Fibroblast of peridontal ligament (primary cell): Measurements from ENCODE around the gene UGT1A10.
A peak's percentile ranks its signal among the peaks of the same experiment; 100 is the strongest.
"Not testable (repeated sequence)": the region's sequence is repeated elsewhere in the genome, so short reads cannot be mapped to it uniquely, and the experiment has no call there.

Source experiments
- DNase-seq: peaks from one replicate; pipeline ENCODE4 v3.0.0-alpha.2; 2010; ENCODE audit errors: extremely low read depth

UGT1A10 gene

GRCh38 chr2:233692648-233693047 is 56.4 kb downstream of the UGT1A10 start, which contains the start of gene UGT1A6:
TSS of gene UGT1A6 (plus strand) at chr2:233692890. CDS start at chr2:233693005, 115 bp downstream.
- no peak for DNase-seq

- DNase-seq: no peak
Measured at GRCh38 chr2:233693963-233694362, 57.7 kb downstream of the UGT1A10 start.

GRCh38 chr2:233698740-233699139 is 62.5 kb downstream of the UGT1A10 start:
- DNase-seq: no peak

- DNase-seq: no peak
Measured at GRCh38 chr2:233699424-233700027, 63.3 kb downstream of the UGT1A10 start.

GRCh38 chr2:233700028-233700635 is 63.9 kb downstream of the UGT1A10 start:
- peak; percentile 83 for DNase-seq

- DNase-seq: not testable (repeated sequence)
Measured at GRCh38 chr2:233700842-233701241, 64.6 kb downstream of the UGT1A10 start.

GRCh38 chr2:233702238-233702637 is 66.0 kb downstream of the UGT1A10 start:
- DNase-seq: no peak

- peak; percentile 9 for DNase-seq
Measured at GRCh38 chr2:233705911-233706506, 69.8 kb downstream of the UGT1A10 start.

- peak; percentile 53 for DNase-seq
Measured at GRCh38 chr2:233706720-233707119, 70.5 kb downstream of the UGT1A10 start.

- peak; percentile 22 for DNase-seq
Measured at GRCh38 chr2:233707940-233708644, 71.8 kb downstream of the UGT1A10 start.

GRCh38 chr2:233708942-233709341 is 72.7 kb downstream of the UGT1A10 start:
- no peak for DNase-seq

- DNase-seq: peak; percentile 74
Measured at GRCh38 chr2:233711312-233712008, 75.2 kb downstream of the UGT1A10 start.

GRCh38 chr2:233712611-233713261 is 76.5 kb downstream of the UGT1A10 start, which contains the start of gene UGT1A5:
TSS of gene UGT1A5 (plus strand) at chr2:233712907. CDS start at chr2:233712992, 85 bp downstream.
- DNase-seq: no peak

- DNase-seq: no peak
Measured at GRCh38 chr2:233713262-233713615, 77.0 kb downstream of the UGT1A10 start.

GRCh38 chr2:233714121-233714520 is 77.9 kb downstream of the UGT1A10 start:
- no peak for DNase-seq

- DNase-seq: no peak
Measured at GRCh38 chr2:233718552-233718951, 82.3 kb downstream of the UGT1A10 start, which contains the start of gene UGT1A4. TSS of gene UGT1A4 (plus strand) at chr2:233718736. CDS start at chr2:233718821, 85 bp downstream.

- DNase-seq: no peak
Measured at GRCh38 chr2:233728723-233729301, 92.6 kb downstream of the UGT1A10 start, which contains the start of gene UGT1A3. TSS of gene UGT1A3 (plus strand) at chr2:233729042. CDS start at chr2:233729127, 85 bp downstream.

- not testable (repeated sequence) for DNase-seq
Measured at GRCh38 chr2:233736868-233737653, 100.8 kb downstream of the UGT1A10 start.

GRCh38 chr2:233740870-233741269 is 104.6 kb downstream of the UGT1A10 start:
- DNase-seq: no peak
